GM23338 (cell line): Measurements from ENCODE around the gene RGS6. TPM values are rescaled to one million over a fixed set of nuclear protein-coding genes. Genes with fewer than 3 reads are reported as not detected.

Experiments used
- ATAC-seq: fragments of 200-7000 bp; cut with Tn5 transposase; 3 replicates; pipeline ENCODE4 v1.9.1; 2020
- DNase-seq: peaks from one replicate; pipeline ENCODE4 v3.0.0-alpha.2; 2015; ENCODE audit warnings: low spot score
- H2AFZ ChIP-seq: fragments of 200-600 bp; sonication (generic); 2 replicates; pipeline ENCODE4 v1.8.0; 2016; ENCODE audit warnings: antibody characterized with exemption, mild to moderate bottlenecking, moderate library complexity
- H3F3A ChIP-seq: fragments of 200-600 bp; sonication (generic); replicated peaks from 2 replicates; pipeline ENCODE4 v1.8.0; 2017; ENCODE audit warnings: antibody characterized with exemption, mixed run types, low read depth
- H3K27ac ChIP-seq: fragments of 200-600 bp; sonication (generic); 2 replicates; pipeline ENCODE4 v1.6.1; 2016; ENCODE audit warnings: low read depth
- H3K27me3 ChIP-seq: fragments of 200-600 bp; sonication (generic); 2 replicates; pipeline ENCODE4 v1.8.0; 2016; ENCODE audit warnings: mild to moderate bottlenecking, mixed run types, moderate library complexity; ENCODE audit not compliant: insufficient read depth
- H3K36me3 ChIP-seq: fragments of 200-600 bp; sonication (generic); 2 replicates; pipeline ENCODE4 v1.8.0; 2016; ENCODE audit warnings: mild to moderate bottlenecking; ENCODE audit not compliant: insufficient read depth
- H3K4me1 ChIP-seq: fragments of 200-600 bp; sonication (generic); 2 replicates; pipeline ENCODE4 v1.8.0; 2016; ENCODE audit warnings: mild to moderate bottlenecking, moderate library complexity; ENCODE audit not compliant: insufficient read depth
- H3K4me2 ChIP-seq: fragments of 200-600 bp; sonication (generic); 2 replicates; pipeline ENCODE4 v1.7.1; 2017; ENCODE audit warnings: mixed run types
- H3K4me3 ChIP-seq: fragments of 200-600 bp; sonication (generic); 2 replicates; pipeline ENCODE4 v1.6.1; 2016; ENCODE audit warnings: mixed run types
- H3K79me2 ChIP-seq: fragments of 200-600 bp; sonication (generic); replicated peaks from 2 replicates; pipeline ENCODE4 v1.8.0; 2017; ENCODE audit warnings: mild to moderate bottlenecking; ENCODE audit not compliant: insufficient read depth
- H3K9me2 ChIP-seq: fragments of 200-600 bp; sonication (generic); 2 replicates; pipeline ENCODE4 v1.8.0; 2017; ENCODE audit not compliant: insufficient read depth
- H4K20me1 ChIP-seq: fragments of 200-600 bp; sonication (generic); replicated peaks from 2 replicates; pipeline ENCODE4 v1.8.0; 2017; ENCODE audit warnings: mild to moderate bottlenecking; ENCODE audit not compliant: insufficient read depth
- H3K27ac Mint-ChIP-seq: 2 replicates; pipeline ENCODE4 v1.8.0; 2020; ENCODE audit warnings: inconsistent platforms, mild to moderate bottlenecking, moderate library complexity, mixed read lengths
- H3K27me3 Mint-ChIP-seq: 3 replicates; pipeline ENCODE4 v1.8.0; 2022; ENCODE audit warnings: low read depth, mild to moderate bottlenecking, moderate library complexity, mixed read lengths, inconsistent platforms; ENCODE audit not compliant: insufficient read depth, poor library complexity
- H3K36me3 Mint-ChIP-seq: 3 replicates; pipeline ENCODE4 v1.8.0; 2021; ENCODE audit warnings: low read depth, mild to moderate bottlenecking, inconsistent platforms, moderate library complexity, mixed read lengths
- H3K4me1 Mint-ChIP-seq: 3 replicates; pipeline ENCODE4 v1.8.0; 2020; ENCODE audit warnings: mild to moderate bottlenecking, inconsistent platforms, mixed read lengths
- H3K4me3 Mint-ChIP-seq: 3 replicates; pipeline ENCODE4 v1.8.0; 2021; ENCODE audit warnings: moderate library complexity, mild to moderate bottlenecking, inconsistent platforms, mixed read lengths
- H3K9me3 Mint-ChIP-seq: 3 replicates; pipeline ENCODE4 v1.8.0; 2020; ENCODE audit warnings: moderate library complexity, mild to moderate bottlenecking, inconsistent platforms, mixed read lengths
- CTCF ChIP-seq, 2 experiments: fragments of 200-600 bp in 1 of 2; sonication (generic) in 1 of 2; conservative IDR thresholded peaks; 2 replicates each; pipeline versions ENCODE4 v1.5.1 to v1.6.1; 2016 to 2017; ENCODE audit warnings: antibody characterized with exemption in 2 of 2, low read depth in 2 of 2, mild to moderate bottlenecking in 2 of 2, moderate library complexity in 1 of 2
- EZH2 ChIP-seq: fragments of 200-600 bp; sonication (generic); IDR thresholded peaks from one replicate; pipeline ENCODE4 v1.8.0; 2017; ENCODE audit warnings: antibody characterized with exemption, mild to moderate bottlenecking, low read depth; ENCODE audit not compliant: unreplicated experiment
- EZH2phosphoT487 ChIP-seq: fragments of 200-600 bp; sonication (generic); IDR thresholded peaks from one replicate; pipeline ENCODE4 v1.8.1; 2018; ENCODE audit warnings: antibody characterized with exemption; ENCODE audit not compliant: unreplicated experiment
- JUNB ChIP-seq: IDR thresholded peaks from one replicate; pipeline ENCODE4 v1.6.1; 2016; ENCODE audit warnings: antibody characterized with exemption; ENCODE audit not compliant: unreplicated experiment
- NANOG ChIP-seq: IDR thresholded peaks from 2 replicates; pipeline ENCODE4 v1.6.1; 2016; ENCODE audit warnings: antibody characterized with exemption, borderline replicate concordance
- POLR2AphosphoS5 ChIP-seq: IDR thresholded peaks from 2 replicates; pipeline ENCODE4 v1.6.1; 2016; ENCODE audit warnings: antibody characterized with exemption, low read depth
- STAT1 ChIP-seq: IDR thresholded peaks from one replicate; pipeline ENCODE4 v1.6.1; 2016; ENCODE audit warnings: antibody characterized with exemption; ENCODE audit not compliant: unreplicated experiment
- ZNF114 ChIP-seq: fragments of 250-450 bp; sonication (Bioruptor Pico); IDR thresholded peaks from 2 replicates; pipeline ENCODE4 v1.5.0; 2020; ENCODE audit warnings: mild to moderate bottlenecking, moderate library complexity
- ZNF331 ChIP-seq: fragments of 250-450 bp; sonication (Bioruptor Pico); IDR thresholded peaks from 2 replicates; pipeline ENCODE4 v1.5.0; 2020; ENCODE audit warnings: low read depth, mild to moderate bottlenecking, moderate library complexity
- polyA plus RNA-seq: library from polyadenylated mRNA; unstranded; fragments of >200 nt; fragmentation: Nextera tagmentation; extraction: Ambion mirVana; gene quantifications from 2 replicates; pipeline ENCODE4 v1.2.1, GENCODE V29; 2016
- total RNA-seq: library from RNA; depleted of rRNA; stranded (reverse); fragments of >200 nt; shearing (Covaris generic); gene quantifications from 2 replicates; pipeline ENCODE4 v1.2.3, GENCODE V29; 2014
- TF ChIP-seq, protein P1 (sequence below): fragments of 250-450 bp; sonication (Bioruptor Pico); IDR thresholded peaks from 2 replicates; pipeline ENCODE4 v1.5.0; 2020; ENCODE audit warnings: mild to moderate bottlenecking, moderate library complexity

The RGS6 gene
- total and polyA plus RNA-seq, 2 experiments from 2014 or later: 0.66 to 0.83 TPM

DNA sequence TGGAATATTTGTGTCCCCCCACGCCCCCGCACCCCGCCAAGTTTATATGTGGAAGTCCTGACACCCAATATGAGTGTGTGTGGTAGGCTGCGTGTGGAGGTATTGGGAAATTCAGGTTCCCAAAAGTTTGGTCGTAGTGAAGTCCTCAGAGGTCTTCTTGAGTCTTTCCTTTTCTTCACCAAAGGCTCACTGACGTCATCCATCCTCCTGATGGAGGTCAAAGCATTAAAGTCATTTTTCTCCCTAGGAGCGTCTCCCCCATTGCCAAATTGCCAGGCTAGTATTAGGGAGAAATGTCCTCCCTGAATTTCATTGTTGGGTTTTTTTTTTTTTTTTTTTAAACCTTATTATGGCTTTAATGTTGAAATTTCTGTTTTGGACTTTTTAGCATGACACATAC is 113.7 kb downstream of the RGS6 start:
- TF ChIP-seq ZNF114 (CRISPR knock-in tag): no peak
- no peak for TF ChIP-seq JUNB
- no peak for TF ChIP-seq EZH2phosphoT487
- no peak for TF ChIP-seq ZNF331 (CRISPR knock-in tag)
- TF ChIP-seq EZH2: no peak
- TF ChIP-seq, protein P1, sequence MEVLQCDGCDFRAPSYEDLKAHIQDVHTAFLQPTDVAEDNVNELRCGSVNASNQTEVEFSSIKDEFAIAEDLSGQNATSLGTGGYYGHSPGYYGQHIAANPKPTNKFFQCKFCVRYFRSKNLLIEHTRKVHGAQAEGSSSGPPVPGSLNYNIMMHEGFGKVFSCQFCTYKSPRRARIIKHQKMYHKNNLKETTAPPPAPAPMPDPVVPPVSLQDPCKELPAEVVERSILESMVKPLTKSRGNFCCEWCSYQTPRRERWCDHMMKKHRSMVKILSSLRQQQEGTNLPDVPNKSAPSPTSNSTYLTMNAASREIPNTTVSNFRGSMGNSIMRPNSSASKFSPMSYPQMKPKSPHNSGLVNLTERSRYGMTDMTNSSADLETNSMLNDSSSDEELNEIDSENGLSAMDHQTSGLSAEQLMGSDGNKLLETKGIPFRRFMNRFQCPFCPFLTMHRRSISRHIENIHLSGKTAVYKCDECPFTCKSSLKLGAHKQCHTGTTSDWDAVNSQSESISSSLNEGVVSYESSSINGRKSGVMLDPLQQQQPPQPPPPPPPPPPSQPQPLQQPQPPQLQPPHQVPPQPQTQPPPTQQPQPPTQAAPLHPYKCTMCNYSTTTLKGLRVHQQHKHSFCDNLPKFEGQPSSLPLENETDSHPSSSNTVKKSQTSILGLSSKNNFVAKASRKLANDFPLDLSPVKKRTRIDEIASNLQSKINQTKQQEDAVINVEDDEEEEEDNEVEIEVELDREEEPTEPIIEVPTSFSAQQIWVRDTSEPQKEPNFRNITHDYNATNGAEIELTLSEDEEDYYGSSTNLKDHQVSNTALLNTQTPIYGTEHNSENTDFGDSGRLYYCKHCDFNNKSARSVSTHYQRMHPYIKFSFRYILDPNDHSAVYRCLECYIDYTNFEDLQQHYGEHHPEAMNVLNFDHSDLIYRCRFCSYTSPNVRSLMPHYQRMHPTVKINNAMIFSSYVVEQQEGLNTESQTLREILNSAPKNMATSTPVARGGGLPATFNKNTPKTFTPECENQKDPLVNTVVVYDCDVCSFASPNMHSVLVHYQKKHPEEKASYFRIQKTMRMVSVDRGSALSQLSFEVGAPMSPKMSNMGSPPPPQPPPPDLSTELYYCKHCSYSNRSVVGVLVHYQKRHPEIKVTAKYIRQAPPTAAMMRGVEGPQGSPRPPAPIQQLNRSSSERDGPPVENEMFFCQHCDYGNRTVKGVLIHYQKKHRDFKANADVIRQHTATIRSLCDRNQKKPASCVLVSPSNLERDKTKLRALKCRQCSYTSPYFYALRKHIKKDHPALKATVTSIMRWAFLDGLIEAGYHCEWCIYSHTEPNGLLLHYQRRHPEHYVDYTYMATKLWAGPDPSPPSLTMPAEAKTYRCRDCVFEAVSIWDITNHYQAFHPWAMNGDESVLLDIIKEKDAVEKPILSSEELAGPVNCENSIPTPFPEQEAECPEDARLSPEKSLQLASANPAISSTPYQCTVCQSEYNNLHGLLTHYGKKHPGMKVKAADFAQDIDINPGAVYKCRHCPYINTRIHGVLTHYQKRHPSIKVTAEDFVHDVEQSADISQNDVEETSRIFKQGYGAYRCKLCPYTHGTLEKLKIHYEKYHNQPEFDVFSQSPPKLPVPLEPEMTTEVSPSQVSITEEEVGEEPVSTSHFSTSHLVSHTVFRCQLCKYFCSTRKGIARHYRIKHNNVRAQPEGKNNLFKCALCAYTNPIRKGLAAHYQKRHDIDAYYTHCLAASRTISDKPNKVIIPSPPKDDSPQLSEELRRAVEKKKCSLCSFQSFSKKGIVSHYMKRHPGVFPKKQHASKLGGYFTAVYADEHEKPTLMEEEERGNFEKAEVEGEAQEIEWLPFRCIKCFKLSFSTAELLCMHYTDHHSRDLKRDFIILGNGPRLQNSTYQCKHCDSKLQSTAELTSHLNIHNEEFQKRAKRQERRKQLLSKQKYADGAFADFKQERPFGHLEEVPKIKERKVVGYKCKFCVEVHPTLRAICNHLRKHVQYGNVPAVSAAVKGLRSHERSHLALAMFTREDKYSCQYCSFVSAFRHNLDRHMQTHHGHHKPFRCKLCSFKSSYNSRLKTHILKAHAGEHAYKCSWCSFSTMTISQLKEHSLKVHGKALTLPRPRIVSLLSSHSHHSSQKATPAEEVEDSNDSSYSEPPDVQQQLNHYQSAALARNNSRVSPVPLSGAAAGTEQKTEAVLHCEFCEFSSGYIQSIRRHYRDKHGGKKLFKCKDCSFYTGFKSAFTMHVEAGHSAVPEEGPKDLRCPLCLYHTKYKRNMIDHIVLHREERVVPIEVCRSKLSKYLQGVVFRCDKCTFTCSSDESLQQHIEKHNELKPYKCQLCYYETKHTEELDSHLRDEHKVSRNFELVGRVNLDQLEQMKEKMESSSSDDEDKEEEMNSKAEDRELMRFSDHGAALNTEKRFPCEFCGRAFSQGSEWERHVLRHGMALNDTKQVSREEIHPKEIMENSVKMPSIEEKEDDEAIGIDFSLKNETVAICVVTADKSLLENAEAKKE (CRISPR knock-in tag): no peak
- no peak for TF ChIP-seq STAT1
- ATAC-seq: no peak
- Histone ChIP-seq H3F3A (no peaks in the 10 kb centered on the region), H3K27ac (no peak overlapping the region), H3K79me2 (no peaks in the 10 kb centered on the region), H3K4me1 (no peaks in the 10 kb centered on the region), H3K27me3 (no peaks in the 10 kb centered on the region), H3K36me3 (no peaks in the 10 kb centered on the region), H3K4me3 (no peak overlapping the region), H4K20me1 (no peaks in the 10 kb centered on the region), H2AFZ (no peak overlapping the region), H3K9me2 (no peaks in the 10 kb centered on the region), H3K4me2 (no peak overlapping the region)
- H3K27ac Mint-ChIP-seq: no peak overlapping the region
- H3K4me1 Mint-ChIP-seq: peaks cover 11% of the 10 kb centered on the region
- no peaks in the 10 kb centered on the region for H3K27me3 Mint-ChIP-seq
- DNase-seq: no peak
- no peak overlapping the region for H3K4me3 Mint-ChIP-seq
- peaks cover 7% of the 10 kb centered on the region; the same call in 1 of the 3 replicates for H3K36me3 Mint-ChIP-seq
- peaks cover 15% of the 10 kb centered on the region for H3K9me3 Mint-ChIP-seq

- peaks cover 2% of the 10 kb centered on the region for H3K27me3 Mint-ChIP-seq
- no peak overlapping the region for H3K27ac Mint-ChIP-seq
- H3K4me3 Mint-ChIP-seq: no peak overlapping the region
- no peak for TF ChIP-seq POLR2AphosphoS5
- no peak for TF ChIP-seq CTCF (conservative IDR thresholded peaks at IDR 0.05; ENCODE audit: low read depth in 2 of 2)
- TF ChIP-seq NANOG: no peak
Observed at GRCh38 chr14:72049462-72049861, 117.2 kb downstream of the RGS6 start.

More at GRCh38 chr14:72049462-72049861, 117.2 kb downstream of the RGS6 start:
- no peaks in the 10 kb centered on the region for H3K27me3 ChIP-seq
- H3K36me3 Mint-ChIP-seq: no peaks in the 10 kb centered on the region
- H3K79me2 ChIP-seq: no peaks in the 10 kb centered on the region
- H3K36me3 ChIP-seq: no peaks in the 10 kb centered on the region
- no peaks in the 10 kb centered on the region for H3K9me2 ChIP-seq
- DNase-seq (no peak), ATAC-seq (no peak)
- H4K20me1 ChIP-seq: no peaks in the 10 kb centered on the region
- no peaks in the 10 kb centered on the region for H3F3A ChIP-seq
- H3K9me3 Mint-ChIP-seq: peaks cover 3% of the 10 kb centered on the region; the same call in 1 of the 3 replicates
- no peak overlapping the region for H3K4me3 ChIP-seq
- no peaks in the 10 kb centered on the region for H3K4me1 ChIP-seq
- H2AFZ ChIP-seq: no peak overlapping the region
- no peak overlapping the region for H3K4me2 ChIP-seq
- no peak overlapping the region for H3K27ac ChIP-seq
- peaks cover 15% of the 10 kb centered on the region for H3K4me1 Mint-ChIP-seq
